H9 (cell line): ENCODE data around the gene UBN2. TPM values are rescaled to one million over a fixed set of nuclear protein-coding genes. Genes with fewer than 3 reads are reported as not detected.

Experiments
- DNase-seq: peaks from one replicate; pipeline ENCODE4 v3.0.0-alpha.2; 2017
- H2AFZ ChIP-seq: one replicate; pipeline ENCODE4 v1.6.1; 2013; ENCODE audit warnings: mild to moderate bottlenecking, low read length, control low read depth, moderate library complexity
- H2AK5ac ChIP-seq: 2 replicates; pipeline ENCODE4 v1.6.1; 2013; ENCODE audit warnings: low read length, control low read depth, mixed read lengths; ENCODE audit not compliant: insufficient read length
- H2BK120ac ChIP-seq: one replicate; pipeline ENCODE4 v1.6.1; 2013; ENCODE audit warnings: low read depth, mild to moderate bottlenecking, low read length, control low read depth, inconsistent platforms; ENCODE audit not compliant: poor library complexity, severe bottlenecking
- H2BK12ac ChIP-seq: 2 replicates; pipeline ENCODE4 v1.6.1; 2013; ENCODE audit warnings: low read length, control low read depth, mixed read lengths, low read depth; ENCODE audit not compliant: insufficient read length
- H2BK15ac ChIP-seq: 2 replicates; pipeline ENCODE4 v1.6.1; 2013; ENCODE audit warnings: low read depth, low read length, control low read depth
- H2BK20ac ChIP-seq: one replicate; pipeline ENCODE4 v1.6.1; 2013; ENCODE audit warnings: low read depth, mild to moderate bottlenecking, low read length, control low read depth, inconsistent platforms; ENCODE audit not compliant: poor library complexity, severe bottlenecking
- H2BK5ac ChIP-seq: 2 replicates; pipeline ENCODE4 v1.6.1; 2013; ENCODE audit warnings: low read length, control low read depth, mixed read lengths; ENCODE audit not compliant: insufficient read length
- H3K14ac ChIP-seq: 2 replicates; pipeline ENCODE4 v1.6.1; 2013; ENCODE audit warnings: low read length, control low read depth; ENCODE audit not compliant: insufficient read depth
- H3K18ac ChIP-seq: 2 replicates; pipeline ENCODE4 v1.6.1; 2013; ENCODE audit warnings: low read depth, mild to moderate bottlenecking, mixed read lengths, low read length, control low read depth; ENCODE audit not compliant: insufficient read length
- H3K23ac ChIP-seq: 2 replicates; pipeline ENCODE4 v1.6.1; 2013; ENCODE audit warnings: low read length, control low read depth, mixed read lengths, low read depth; ENCODE audit not compliant: insufficient read length
- H3K23me2 ChIP-seq: 2 replicates; pipeline ENCODE4 v1.6.1; 2013; ENCODE audit warnings: low read depth, mild to moderate bottlenecking, mixed read lengths, low read length, control low read depth; ENCODE audit not compliant: insufficient read length, poor library complexity, severe bottlenecking
- H3K27ac ChIP-seq: 2 replicates; pipeline ENCODE4 v1.5.1; 2013; ENCODE audit warnings: low read length, control low read depth, mixed read lengths, low read depth; ENCODE audit not compliant: insufficient read length
- H3K27me3 ChIP-seq: 2 replicates; pipeline ENCODE4 v1.6.1; 2013; ENCODE audit warnings: low read length, control low read depth, inconsistent platforms; ENCODE audit not compliant: insufficient read depth
- H3K4ac ChIP-seq: 2 replicates; pipeline ENCODE4 v1.6.1; 2013; ENCODE audit warnings: low read depth, mild to moderate bottlenecking, control low read depth, inconsistent platforms, low read length, moderate library complexity
- H3K4me1 ChIP-seq: 2 replicates; pipeline ENCODE4 v1.6.1; 2013; ENCODE audit warnings: low read length, control low read depth, inconsistent platforms; ENCODE audit not compliant: insufficient read depth
- H3K4me2 ChIP-seq: 2 replicates; pipeline ENCODE4 v1.6.1; 2013; ENCODE audit warnings: low read length, control low read depth, mixed read lengths; ENCODE audit not compliant: insufficient read length, insufficient read depth
- H3K56ac ChIP-seq: 2 replicates; pipeline ENCODE4 v1.6.1; 2013; ENCODE audit warnings: low read depth, mild to moderate bottlenecking, mixed read lengths, low read length, control low read depth; ENCODE audit not compliant: insufficient read length
- H3K79me1 ChIP-seq: 2 replicates; pipeline ENCODE4 v1.6.1; 2013; ENCODE audit warnings: low read depth, mild to moderate bottlenecking, moderate library complexity, low read length, control low read depth, inconsistent platforms; ENCODE audit not compliant: insufficient read depth, poor library complexity, severe bottlenecking
- H3K79me2 ChIP-seq: 2 replicates; pipeline ENCODE4 v1.6.1; 2013; ENCODE audit warnings: low read length, control low read depth, inconsistent platforms; ENCODE audit not compliant: insufficient read depth
- H3K9ac ChIP-seq: 2 replicates; pipeline ENCODE4 v1.6.1; 2013; ENCODE audit warnings: low read length, control low read depth, mixed read lengths; ENCODE audit not compliant: insufficient read length; ENCODE audit errors: extremely low read depth
- H3K9me3 ChIP-seq: one replicate; pipeline ENCODE4 v1.6.1; 2013; ENCODE audit warnings: low read depth, low read length, inconsistent platforms; ENCODE audit not compliant: control insufficient read depth
- H3T11ph ChIP-seq: one replicate; pipeline ENCODE4 v1.6.1; 2013; ENCODE audit warnings: mild to moderate bottlenecking, low read length, control low read depth, inconsistent platforms
- H4K20me1 ChIP-seq: one replicate; pipeline ENCODE4 v1.6.1; 2013; ENCODE audit not compliant: control insufficient read depth, insufficient read length, insufficient read depth
- H4K5ac ChIP-seq: 2 replicates; pipeline ENCODE4 v1.6.1; 2013; ENCODE audit warnings: low read depth, mild to moderate bottlenecking, mixed read lengths, low read length, control low read depth; ENCODE audit not compliant: insufficient read length
- H4K8ac ChIP-seq: replicated peaks from 2 replicates; pipeline ENCODE4 v1.6.1; 2013; ENCODE audit warnings: low read length, control low read depth, mixed read lengths, low read depth; ENCODE audit not compliant: insufficient read length
- H4K91ac ChIP-seq: 2 replicates; pipeline ENCODE4 v1.6.1; 2013; ENCODE audit warnings: low read depth, mild to moderate bottlenecking, moderate library complexity, mixed read lengths, low read length, control low read depth; ENCODE audit not compliant: insufficient read length
- H3K27ac Mint-ChIP-seq, 3 experiments: 2 replicates in 2 of 3; 3 replicates in 1 of 3; pipeline ENCODE4 v1.8.0; 2020 to 2021; ENCODE audit warnings: mixed read lengths in 3 of 3, mild to moderate bottlenecking in 1 of 3, moderate library complexity in 1 of 3
- H3K27me3 Mint-ChIP-seq: 2 replicates; pipeline ENCODE4 v1.8.0; 2021; ENCODE audit warnings: low read depth, mild to moderate bottlenecking, moderate library complexity, mixed read lengths
- H3K36me3 Mint-ChIP-seq, 3 experiments: 2 replicates in 2 of 3; 3 replicates in 1 of 3; pipeline ENCODE4 v1.8.0; 2020 to 2021; ENCODE audit warnings: low read depth in 3 of 3, mixed read lengths in 3 of 3; ENCODE audit not compliant: insufficient read depth in 1 of 3
- H3K4me1 Mint-ChIP-seq, 2 experiments: 2 replicates each; pipeline ENCODE4 v1.8.0; 2020; ENCODE audit warnings: mixed read lengths in 2 of 2
- H3K4me3 Mint-ChIP-seq, 2 experiments: 2 replicates in 1 of 2; 3 replicates in 1 of 2; pipeline ENCODE4 v1.8.0; 2020 to 2021; ENCODE audit warnings: mild to moderate bottlenecking in 2 of 2, mixed read lengths in 2 of 2, moderate library complexity in 1 of 2
- H3K9me3 Mint-ChIP-seq, 2 experiments: 2 replicates in 1 of 2; 3 replicates in 1 of 2; pipeline ENCODE4 v1.8.0; 2020; ENCODE audit warnings: mild to moderate bottlenecking in 2 of 2, mixed read lengths in 2 of 2, moderate library complexity in 1 of 2
- WGBS: extraction: QIAGEN DNeasy Blood & Tissue Kit; methylation state at CpG from one replicate; pipeline ENCODE4 v1.1.7; 2013; ENCODE audit warnings: missing lambda C conversion rate, low lambda C conversion rate, mixed read lengths; ENCODE audit not compliant: insufficient read length; ENCODE audit errors: extremely low coverage; 5-methylcytosine and 5-hydroxymethylcytosine counted together
- total RNA-seq: library from RNA; stranded (reverse); gene quantifications from 2 replicates; pipeline ENCODE4 v1.2.1, GENCODE V29; 2021
- TF ChIP-seq, protein P1 (sequence below): fragments of 200-600 bp; sonication (generic); conservative IDR thresholded peaks from 3 replicates; pipeline ENCODE4 v1.8.0; 2021; ENCODE audit warnings: antibody characterized with exemption, mild to moderate bottlenecking

Gene UBN2
- total RNA-seq, 1 experiment from 2014 or later = 27.6 TPM

DNA sequence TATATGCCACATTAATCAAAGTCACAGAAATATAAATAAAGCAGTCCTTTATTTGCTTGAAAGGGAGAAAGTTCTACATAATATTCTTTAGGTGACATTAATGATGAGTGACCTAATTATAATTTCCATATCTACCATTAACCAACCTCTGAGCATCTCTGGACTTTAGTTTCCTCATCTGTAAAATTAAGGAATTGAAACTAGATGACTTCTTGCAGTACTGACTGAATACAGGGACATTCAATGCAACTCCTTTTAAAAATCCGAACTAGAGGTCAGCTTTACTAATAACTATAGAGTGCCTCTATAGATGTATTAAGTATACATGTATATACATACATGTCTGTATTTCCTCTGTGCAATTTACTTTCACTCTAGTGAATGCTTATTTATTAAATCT, 114.0 kb downstream of the UBN2 start:
- Histone ChIP-seq H2BK20ac (no peak overlapping the region), H3K18ac (no peak overlapping the region), H2AK5ac (no peak overlapping the region), H3K4me1 (no peaks in the 10 kb centered on the region), H2AFZ (no peak overlapping the region), H2BK12ac (no peak overlapping the region), H3K23ac (no peak overlapping the region), H3K4ac (no peak overlapping the region), H4K91ac (no peak overlapping the region), H3K79me2 (no peaks in the 10 kb centered on the region), H3T11ph (no peak overlapping the region), H3K9me3 (no peaks in the 10 kb centered on the region), H2BK120ac (no peak overlapping the region), H3K9ac (no peak overlapping the region), H3K27me3 (no peaks in the 10 kb centered on the region), H2BK15ac (no peak overlapping the region), H4K20me1 (no peaks in the 10 kb centered on the region), H2BK5ac (no peak overlapping the region), H3K56ac (no peak overlapping the region), H3K79me1 (no peaks in the 10 kb centered on the region), H4K8ac (no peak overlapping the region), H3K23me2 (peaks cover 3% of the 10 kb centered on the region), H3K4me2 (no peak overlapping the region), H3K14ac (no peak overlapping the region), H3K27ac (no peak overlapping the region), H4K5ac (no peak overlapping the region)
- Mint-ChIP-seq H3K27me3 (peaks cover 6% of the 10 kb centered on the region; the same call in 1 of the 2 replicates), H3K27ac (no peak overlapping the region), H3K4me1 (peaks cover 7 to 11% of the 10 kb centered on the region in 2 experiments), H3K9me3 (peaks cover 2 to 4% of the 10 kb centered on the region in 2 experiments; a peak in 2 of 5 replicates), H3K4me3 (no peak overlapping the region), H3K36me3 (peaks cover 8 to 38% (median 24%) of the 10 kb centered on the region in 3 experiments)
- DNase-seq = no peak
- TF ChIP-seq, protein P1, sequence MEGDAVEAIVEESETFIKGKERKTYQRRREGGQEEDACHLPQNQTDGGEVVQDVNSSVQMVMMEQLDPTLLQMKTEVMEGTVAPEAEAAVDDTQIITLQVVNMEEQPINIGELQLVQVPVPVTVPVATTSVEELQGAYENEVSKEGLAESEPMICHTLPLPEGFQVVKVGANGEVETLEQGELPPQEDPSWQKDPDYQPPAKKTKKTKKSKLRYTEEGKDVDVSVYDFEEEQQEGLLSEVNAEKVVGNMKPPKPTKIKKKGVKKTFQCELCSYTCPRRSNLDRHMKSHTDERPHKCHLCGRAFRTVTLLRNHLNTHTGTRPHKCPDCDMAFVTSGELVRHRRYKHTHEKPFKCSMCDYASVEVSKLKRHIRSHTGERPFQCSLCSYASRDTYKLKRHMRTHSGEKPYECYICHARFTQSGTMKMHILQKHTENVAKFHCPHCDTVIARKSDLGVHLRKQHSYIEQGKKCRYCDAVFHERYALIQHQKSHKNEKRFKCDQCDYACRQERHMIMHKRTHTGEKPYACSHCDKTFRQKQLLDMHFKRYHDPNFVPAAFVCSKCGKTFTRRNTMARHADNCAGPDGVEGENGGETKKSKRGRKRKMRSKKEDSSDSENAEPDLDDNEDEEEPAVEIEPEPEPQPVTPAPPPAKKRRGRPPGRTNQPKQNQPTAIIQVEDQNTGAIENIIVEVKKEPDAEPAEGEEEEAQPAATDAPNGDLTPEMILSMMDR = no peak
- no CpG with 5 or more reads among the region's 1 CpG for WGBS
